ENCODE results near the gene NPIPB8.
"Not testable (repeated sequence)": the region's sequence is repeated elsewhere in the genome, so short reads cannot be mapped to it uniquely, and the experiment has no call there.

NPIPB8 gene

DNA sequence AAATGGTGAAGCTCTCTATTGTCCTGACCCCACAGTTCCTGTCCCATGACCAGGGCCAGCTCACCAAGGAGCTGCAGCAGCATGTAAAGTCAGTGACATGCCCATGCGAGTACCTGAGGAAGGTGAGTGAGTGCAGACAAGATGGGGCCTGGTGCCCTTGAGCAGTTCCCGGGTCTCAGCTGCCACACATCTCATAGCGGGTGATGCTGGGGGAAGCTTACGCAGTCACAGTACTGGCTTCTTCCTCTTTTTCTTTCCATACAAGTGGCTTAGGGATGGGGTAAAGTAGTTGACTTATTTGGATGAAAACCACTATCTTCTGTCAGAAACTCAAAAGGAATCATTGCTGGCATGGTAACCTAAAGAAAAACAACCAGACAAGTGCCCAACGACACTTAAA is 494 bp downstream of the NPIPB8 start:
- not testable (repeated sequence) for H3K9me3 ChIP-seq (ENCODE audit: control insufficient read depth, low read length); H3K27ac ChIP-seq (ENCODE audit: low read length, poor library complexity, severe bottlenecking); H3K4me1 ChIP-seq (ENCODE audit: control insufficient read depth, insufficient read depth, low read depth, low read length); H4K91ac ChIP-seq (ENCODE audit: low read length); H2BK120ac ChIP-seq (ENCODE audit: low read depth, low read length); H2AK5ac ChIP-seq (ENCODE audit: low read length, severe bottlenecking); H2BK5ac ChIP-seq (ENCODE audit: low read depth, low read length, poor library complexity, severe bottlenecking); H3K79me1 ChIP-seq (replicated peaks; ENCODE audit: low read length, poor library complexity, severe bottlenecking); H3K4me3 ChIP-seq (ENCODE audit: insufficient read depth in 1 of 2, low read depth in 1 of 2, low read length in 2 of 2); H4K8ac ChIP-seq (ENCODE audit: low read length); DNase-seq; H3K36me3 ChIP-seq (ENCODE audit: control insufficient read depth in 1 of 2, insufficient read depth in 2 of 2, low read depth in 1 of 2, low read length in 2 of 2); H3K14ac ChIP-seq (ENCODE audit: low read length in 2 of 2); H2BK12ac ChIP-seq (ENCODE audit: low read length in 2 of 2); H2BK15ac ChIP-seq (ENCODE audit: low read depth, poor library complexity, severe bottlenecking); H3K9ac ChIP-seq (ENCODE audit: low read length); H2AFZ ChIP-seq (ENCODE audit: low read depth, low read length); H3K18ac ChIP-seq (ENCODE audit: low read depth in 1 of 2, low read length in 2 of 2); H3K4me2 ChIP-seq (ENCODE audit: low read length, poor library complexity, severe bottlenecking); H3K27me3 ChIP-seq (ENCODE audit: control insufficient read depth in 1 of 2, insufficient read depth in 1 of 2, low read length in 2 of 2); H3K23ac ChIP-seq (ENCODE audit: low read length in 2 of 2); H3K4ac ChIP-seq (ENCODE audit: low read depth in 1 of 2, low read length in 2 of 2)
- WGBS: no CpG with 5 or more reads among the region's 5 CpGs

GRCh38 chr16:28639959-28640358 is 2.1 kb downstream of the NPIPB8 start:
- not testable (repeated sequence) for H2BK12ac ChIP-seq (ENCODE audit: low read length in 2 of 2); H3K27me3 ChIP-seq (ENCODE audit: control insufficient read depth in 1 of 2, insufficient read depth in 1 of 2, low read length in 2 of 2); H3K23ac ChIP-seq (ENCODE audit: low read length in 2 of 2); H3K4me1 ChIP-seq (ENCODE audit: control insufficient read depth, insufficient read depth, low read depth, low read length); DNase-seq; H3K36me3 ChIP-seq (ENCODE audit: control insufficient read depth in 1 of 2, insufficient read depth in 2 of 2, low read depth in 1 of 2, low read length in 2 of 2); H3K4me2 ChIP-seq (ENCODE audit: low read length, poor library complexity, severe bottlenecking); H2BK120ac ChIP-seq (ENCODE audit: low read depth, low read length); H3K14ac ChIP-seq (ENCODE audit: low read length in 2 of 2); H2BK15ac ChIP-seq (ENCODE audit: low read depth, poor library complexity, severe bottlenecking); H4K91ac ChIP-seq (ENCODE audit: low read length); H2BK5ac ChIP-seq (ENCODE audit: low read depth, low read length, poor library complexity, severe bottlenecking); H3K4me3 ChIP-seq (ENCODE audit: insufficient read depth in 1 of 2, low read depth in 1 of 2, low read length in 2 of 2); H3K27ac ChIP-seq (ENCODE audit: low read length, poor library complexity, severe bottlenecking); H3K9ac ChIP-seq (ENCODE audit: low read length); H3K4ac ChIP-seq (ENCODE audit: low read depth in 1 of 2, low read length in 2 of 2); H3K18ac ChIP-seq (ENCODE audit: low read depth in 1 of 2, low read length in 2 of 2); H2AFZ ChIP-seq (ENCODE audit: low read depth, low read length); H2AK5ac ChIP-seq (ENCODE audit: low read length, severe bottlenecking); H4K8ac ChIP-seq (ENCODE audit: low read length); H3K9me3 ChIP-seq (ENCODE audit: control insufficient read depth, low read length); H3K79me1 ChIP-seq (replicated peaks; ENCODE audit: low read length, poor library complexity, severe bottlenecking)
- WGBS: no CpG with 5 or more reads among the region's 2 CpGs

DNA sequence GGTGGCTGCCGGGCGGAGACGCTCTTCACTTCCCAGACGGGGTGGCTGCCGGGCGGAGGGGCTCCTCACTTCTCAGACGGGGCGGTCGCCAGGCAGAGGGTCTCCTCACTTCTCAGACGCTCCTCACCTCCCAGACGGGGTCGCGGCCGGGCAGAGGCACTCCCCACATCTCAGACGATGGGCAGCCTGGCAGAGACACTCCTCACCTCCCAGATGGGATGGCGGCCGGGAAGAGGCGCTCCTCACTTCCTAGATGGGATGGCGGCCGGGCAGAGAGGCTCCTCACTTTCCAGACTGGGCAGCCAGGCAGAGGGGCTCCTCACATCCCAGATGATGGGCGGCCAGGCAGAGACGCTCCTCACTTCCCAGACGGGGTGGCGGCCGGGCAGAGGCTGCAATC is 28.4 kb downstream of the NPIPB8 start:
- not testable (repeated sequence) for H3K14ac ChIP-seq (ENCODE audit: low read length in 2 of 2); H2BK12ac ChIP-seq (ENCODE audit: low read length in 2 of 2); DNase-seq; H3K9ac ChIP-seq (ENCODE audit: low read length); H3K18ac ChIP-seq (ENCODE audit: low read depth in 1 of 2, low read length in 2 of 2); H2BK15ac ChIP-seq (ENCODE audit: low read depth, poor library complexity, severe bottlenecking); H2BK5ac ChIP-seq (ENCODE audit: low read depth, low read length, poor library complexity, severe bottlenecking); H3K36me3 ChIP-seq (ENCODE audit: control insufficient read depth in 1 of 2, insufficient read depth in 2 of 2, low read depth in 1 of 2, low read length in 2 of 2); H3K79me1 ChIP-seq (replicated peaks; ENCODE audit: low read length, poor library complexity, severe bottlenecking); H4K91ac ChIP-seq (ENCODE audit: low read length); H2BK120ac ChIP-seq (ENCODE audit: low read depth, low read length); H3K27me3 ChIP-seq (ENCODE audit: control insufficient read depth in 1 of 2, insufficient read depth in 1 of 2, low read length in 2 of 2); H3K4me1 ChIP-seq (ENCODE audit: control insufficient read depth, insufficient read depth, low read depth, low read length); H3K23ac ChIP-seq (ENCODE audit: low read length in 2 of 2); H2AFZ ChIP-seq (ENCODE audit: low read depth, low read length); H4K8ac ChIP-seq (ENCODE audit: low read length); H3K4me3 ChIP-seq (ENCODE audit: insufficient read depth in 1 of 2, low read depth in 1 of 2, low read length in 2 of 2); H3K4me2 ChIP-seq (ENCODE audit: low read length, poor library complexity, severe bottlenecking); H3K9me3 ChIP-seq (ENCODE audit: control insufficient read depth, low read length); H3K4ac ChIP-seq (ENCODE audit: low read depth in 1 of 2, low read length in 2 of 2); H2AK5ac ChIP-seq (ENCODE audit: low read length, severe bottlenecking); H3K27ac ChIP-seq (ENCODE audit: low read length, poor library complexity, severe bottlenecking)
- WGBS: 100% methylated on average over 4 of the region's 25 CpGs

DNA sequence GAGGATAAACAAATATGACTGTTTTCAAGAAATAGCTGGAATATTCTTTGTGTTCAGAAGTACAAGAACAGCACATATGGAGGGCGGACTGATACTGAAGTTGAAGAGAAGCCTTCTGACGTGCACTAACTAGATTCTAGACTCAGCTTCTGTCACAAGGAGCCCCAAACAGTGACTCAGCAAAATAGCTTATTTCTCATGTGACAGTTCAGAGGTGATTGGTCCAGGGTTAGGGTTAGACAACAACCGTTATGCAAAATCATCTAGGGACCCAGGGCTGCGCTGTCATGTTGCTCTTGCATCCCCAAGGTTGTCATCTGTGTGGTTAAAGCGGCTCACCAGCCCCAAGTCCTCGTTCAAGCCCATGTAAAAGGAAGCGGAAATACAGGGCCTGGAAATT is 29.6 kb downstream of the NPIPB8 start:
- not testable (repeated sequence) for H3K23ac ChIP-seq (ENCODE audit: low read length in 2 of 2); H2BK120ac ChIP-seq (ENCODE audit: low read depth, low read length); H2AFZ ChIP-seq (ENCODE audit: low read depth, low read length); H2BK15ac ChIP-seq (ENCODE audit: low read depth, poor library complexity, severe bottlenecking); H3K4me2 ChIP-seq (ENCODE audit: low read length, poor library complexity, severe bottlenecking); H3K4me3 ChIP-seq (ENCODE audit: insufficient read depth in 1 of 2, low read depth in 1 of 2, low read length in 2 of 2); H4K91ac ChIP-seq (ENCODE audit: low read length); H4K8ac ChIP-seq (ENCODE audit: low read length); H3K36me3 ChIP-seq (ENCODE audit: control insufficient read depth in 1 of 2, insufficient read depth in 2 of 2, low read depth in 1 of 2, low read length in 2 of 2); DNase-seq; H3K27me3 ChIP-seq (ENCODE audit: control insufficient read depth in 1 of 2, insufficient read depth in 1 of 2, low read length in 2 of 2); H3K9me3 ChIP-seq (ENCODE audit: control insufficient read depth, low read length); H3K4ac ChIP-seq (ENCODE audit: low read depth in 1 of 2, low read length in 2 of 2); H2BK5ac ChIP-seq (ENCODE audit: low read depth, low read length, poor library complexity, severe bottlenecking); H2AK5ac ChIP-seq (ENCODE audit: low read length, severe bottlenecking); H3K4me1 ChIP-seq (ENCODE audit: control insufficient read depth, insufficient read depth, low read depth, low read length); H2BK12ac ChIP-seq (ENCODE audit: low read length in 2 of 2); H3K79me1 ChIP-seq (replicated peaks; ENCODE audit: low read length, poor library complexity, severe bottlenecking); H3K14ac ChIP-seq (ENCODE audit: low read length in 2 of 2); H3K18ac ChIP-seq (ENCODE audit: low read depth in 1 of 2, low read length in 2 of 2); H3K27ac ChIP-seq (ENCODE audit: low read length, poor library complexity, severe bottlenecking); H3K9ac ChIP-seq (ENCODE audit: low read length)
- WGBS: no CpG with 5 or more reads among the region's 7 CpGs

All from mesenchymal stem cell (in vitro differentiated cells and primary cell).